ENCODE measurements around the gene MGMT. TPM values are rescaled to one million over a fixed set of nuclear protein-coding genes. Genes with fewer than 3 reads are reported as not detected.

The MGMT gene
- total RNA-seq, 5 donors from 2014 or later (not counting 1 experiment from before 2014, with no cell fraction given), result 16.6 to 24.6 (median 21.1) TPM

- ChIA-PET CTCF (no interaction called here), POLR2A (no interaction called here)
- DNase-seq, result no peak
- H3K9me3 Mint-ChIP-seq, result peaks cover 3 to 10% (median 8%) of the 10 kb centered on the region in 3 donors
- H3K27ac ChIP-seq (ENCODE audit: low read length), result no peak overlapping the region
- H3K27me3 Mint-ChIP-seq, result no peaks in the 10 kb centered on the region
- no peak for ATAC-seq (replicated peaks in 1 of 4)
- WGBS (ENCODE audit: insufficient coverage), result 95% methylated on average over 17 of the region's 17 CpGs
- no peak overlapping the region for H3K27ac Mint-ChIP-seq
- no peaks in the 10 kb centered on the region for H3K9me3 ChIP-seq
- H3K36me3 ChIP-seq (ENCODE audit: control insufficient read depth in 2 of 2, extremely low read depth in 1 of 2, insufficient read depth in 1 of 2, low read length in 1 of 2), result no peaks in the 10 kb centered on the region
- peaks cover 46% of the 10 kb centered on the region for H3K36me3 Mint-ChIP-seq
- peaks cover 3 to 8% (median 4%) of the 10 kb centered on the region in 3 donors for H3K4me1 Mint-ChIP-seq
- H3K4me3 ChIP-seq (ENCODE audit: control insufficient read depth in 1 of 2, extremely low read depth in 1 of 2, low read length in 1 of 2), result no peak overlapping the region
- H3K27me3 ChIP-seq (replicated peaks in 1 of 2; ENCODE audit: control insufficient read depth in 2 of 2, extremely low read depth in 1 of 2, insufficient read depth in 2 of 2, low read length in 1 of 2), result no peaks in the 10 kb centered on the region
- no peaks in the 10 kb centered on the region for H3K4me1 ChIP-seq (ENCODE audit: control insufficient read depth in 1 of 2, extremely low read depth in 1 of 2, insufficient read depth in 2 of 2, low read length in 2 of 2)
- H3K4me3 Mint-ChIP-seq, result no peak overlapping the region
Observed at GRCh38 chr10:129675027-129675769, 208.2 kb downstream of the MGMT start.

DNA sequence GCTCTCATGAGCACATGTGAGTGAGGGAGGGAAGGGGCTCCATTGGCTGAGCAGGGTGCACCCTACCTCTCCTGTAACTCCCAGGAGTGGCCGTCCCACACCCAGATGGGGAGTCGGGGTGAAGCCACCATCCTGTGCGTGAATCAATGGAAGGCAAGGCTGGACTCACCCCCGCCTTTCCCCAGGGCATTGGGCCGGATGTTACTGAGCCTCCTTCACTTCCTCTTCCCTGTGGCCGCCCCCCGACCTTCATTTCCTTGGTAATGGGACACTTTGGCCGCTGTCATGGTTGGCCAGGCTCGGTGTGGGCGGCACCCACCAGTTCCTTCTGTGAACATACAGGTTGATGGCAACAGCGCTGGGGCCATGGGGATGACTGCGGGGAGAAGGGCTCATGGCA lies 209.0 kb downstream of the MGMT start:
- ChIA-PET POLR2A (no interaction called here), CTCF (no interaction called here)
- Mint-ChIP-seq H3K36me3 (peaks cover 50% of the 10 kb centered on the region), H3K27me3 (no peaks in the 10 kb centered on the region), H3K27ac (no peak overlapping the region), H3K9me3 (peaks cover 2 to 10% (median 8%) of the 10 kb centered on the region in 3 donors), H3K4me3 (no peak overlapping the region), H3K4me1 (peaks cover 3 to 10% (median 4%) of the 10 kb centered on the region in 3 donors)
- DNase-seq (no peak), ATAC-seq (replicated peaks in 1 of 4) (no peak)
- WGBS (ENCODE audit: insufficient coverage), result 87% methylated on average over 10 of the region's 12 CpGs
- Histone ChIP-seq H3K4me3 (ENCODE audit: control insufficient read depth in 1 of 2, extremely low read depth in 1 of 2, low read length in 1 of 2) (no peak overlapping the region), H3K27me3 (replicated peaks in 1 of 2; ENCODE audit: control insufficient read depth in 2 of 2, extremely low read depth in 1 of 2, insufficient read depth in 2 of 2, low read length in 1 of 2) (no peaks in the 10 kb centered on the region), H3K4me1 (ENCODE audit: control insufficient read depth in 1 of 2, extremely low read depth in 1 of 2, insufficient read depth in 2 of 2, low read length in 2 of 2) (no peaks in the 10 kb centered on the region), H3K36me3 (ENCODE audit: control insufficient read depth in 2 of 2, extremely low read depth in 1 of 2, insufficient read depth in 1 of 2, low read length in 1 of 2) (no peaks in the 10 kb centered on the region), H3K27ac (ENCODE audit: low read length) (no peak overlapping the region), H3K9me3 (no peaks in the 10 kb centered on the region)

DNA sequence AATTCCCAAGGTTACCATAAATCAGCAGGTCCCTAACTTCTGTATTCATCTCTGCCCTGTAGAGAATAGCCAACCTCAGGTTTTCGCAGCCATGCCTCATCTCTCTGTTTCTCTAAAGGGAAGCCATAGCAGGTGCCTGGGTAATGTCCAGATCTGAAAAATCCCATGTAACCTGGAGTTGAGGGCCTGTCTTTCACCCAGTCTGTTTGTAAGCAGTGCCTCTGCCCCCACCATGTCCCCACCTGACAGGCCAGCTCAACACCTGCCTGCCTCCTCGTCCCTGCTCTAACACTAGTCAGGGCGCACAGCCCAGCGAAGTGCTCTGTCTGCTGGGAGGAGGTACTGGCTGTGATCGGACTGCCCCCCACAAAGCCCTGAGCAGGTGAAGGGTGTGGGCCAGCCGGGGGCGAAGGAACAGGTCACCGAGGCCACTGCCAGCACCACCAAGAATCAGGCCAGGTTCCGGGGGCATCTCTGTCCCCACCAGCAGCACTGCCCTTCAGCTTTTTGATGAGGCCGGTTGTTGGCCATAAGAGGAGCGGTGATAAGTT lies 210.4 kb downstream of the MGMT start:
- Histone ChIP-seq H3K9me3 (no peaks in the 10 kb centered on the region), H3K4me3 (ENCODE audit: control insufficient read depth in 1 of 2, extremely low read depth in 1 of 2, low read length in 1 of 2) (no peak overlapping the region), H3K36me3 (ENCODE audit: control insufficient read depth in 2 of 2, extremely low read depth in 1 of 2, insufficient read depth in 1 of 2, low read length in 1 of 2) (no peaks in the 10 kb centered on the region), H3K27me3 (replicated peaks in 1 of 2; ENCODE audit: control insufficient read depth in 2 of 2, extremely low read depth in 1 of 2, insufficient read depth in 2 of 2, low read length in 1 of 2) (no peaks in the 10 kb centered on the region), H3K4me1 (ENCODE audit: control insufficient read depth in 1 of 2, extremely low read depth in 1 of 2, insufficient read depth in 2 of 2, low read length in 2 of 2) (no peaks in the 10 kb centered on the region), H3K27ac (ENCODE audit: low read length) (no peak overlapping the region)
- H3K4me3 Mint-ChIP-seq, result no peak overlapping the region
- CTCF ChIA-PET, result no interaction called here
- peaks cover 0 to 8% (median 4%) of the 10 kb centered on the region in 3 donors for H3K9me3 Mint-ChIP-seq
- WGBS (ENCODE audit: insufficient coverage), result 100% methylated on average over 1 of the region's 11 CpGs
- H3K27me3 Mint-ChIP-seq, result no peaks in the 10 kb centered on the region
- POLR2A ChIA-PET, result no interaction called here
- peaks cover 44% of the 10 kb centered on the region for H3K36me3 Mint-ChIP-seq
- DNase-seq, result no peak
- ATAC-seq (replicated peaks in 1 of 4), result no peak
- H3K27ac Mint-ChIP-seq, result no peak overlapping the region
- H3K4me1 Mint-ChIP-seq, result peaks cover 2 to 13% (median 3%) of the 10 kb centered on the region in 3 donors

DNA sequence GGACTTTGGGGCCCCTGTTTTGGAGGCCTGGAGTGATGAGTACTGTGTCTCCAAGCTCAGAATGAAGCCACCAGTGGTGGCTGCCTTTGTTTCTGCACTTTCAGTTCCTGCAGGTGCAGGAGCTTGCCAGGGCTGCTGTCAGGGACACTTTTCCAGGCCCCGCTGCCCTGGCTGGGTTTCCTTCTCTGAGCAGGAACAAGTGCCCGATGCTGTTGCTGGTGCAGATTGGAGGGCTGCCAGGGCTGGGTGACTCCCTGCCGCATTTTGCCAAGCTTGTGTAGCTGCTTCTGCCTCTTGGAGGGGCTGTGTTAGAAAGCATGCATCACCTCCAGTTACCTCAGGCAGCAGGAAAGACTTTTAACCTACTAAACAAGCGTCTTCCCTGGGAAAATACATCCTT lies 211.1 kb downstream of the MGMT start:
- DNase-seq (no peak), ATAC-seq (replicated peaks in 1 of 4) (no peak)
- no peak overlapping the region for H3K4me3 ChIP-seq (ENCODE audit: control insufficient read depth in 1 of 2, extremely low read depth in 1 of 2, low read length in 1 of 2)
- no peaks in the 10 kb centered on the region for H3K27me3 ChIP-seq (replicated peaks in 1 of 2; ENCODE audit: control insufficient read depth in 2 of 2, extremely low read depth in 1 of 2, insufficient read depth in 2 of 2, low read length in 1 of 2)
- Mint-ChIP-seq H3K4me1 (peaks cover 0 to 13% (median 2%) of the 10 kb centered on the region in 3 donors), H3K9me3 (peaks cover 0 to 8% (median 4%) of the 10 kb centered on the region in 3 donors), H3K4me3 (no peak overlapping the region), H3K27me3 (no peaks in the 10 kb centered on the region), H3K27ac (no peak overlapping the region), H3K36me3 (peaks cover 39% of the 10 kb centered on the region)
- H3K36me3 ChIP-seq (ENCODE audit: control insufficient read depth in 2 of 2, extremely low read depth in 1 of 2, insufficient read depth in 1 of 2, low read length in 1 of 2), result no peaks in the 10 kb centered on the region
- H3K4me1 ChIP-seq (ENCODE audit: control insufficient read depth in 1 of 2, extremely low read depth in 1 of 2, insufficient read depth in 2 of 2, low read length in 2 of 2), result no peaks in the 10 kb centered on the region
- no peak overlapping the region for H3K27ac ChIP-seq (ENCODE audit: low read length)
- CTCF ChIA-PET, result no interaction called here
- POLR2A ChIA-PET, result no interaction called here
- 80% methylated on average over 2 of the region's 4 CpGs for WGBS (ENCODE audit: insufficient coverage)
- no peaks in the 10 kb centered on the region for H3K9me3 ChIP-seq

DNA sequence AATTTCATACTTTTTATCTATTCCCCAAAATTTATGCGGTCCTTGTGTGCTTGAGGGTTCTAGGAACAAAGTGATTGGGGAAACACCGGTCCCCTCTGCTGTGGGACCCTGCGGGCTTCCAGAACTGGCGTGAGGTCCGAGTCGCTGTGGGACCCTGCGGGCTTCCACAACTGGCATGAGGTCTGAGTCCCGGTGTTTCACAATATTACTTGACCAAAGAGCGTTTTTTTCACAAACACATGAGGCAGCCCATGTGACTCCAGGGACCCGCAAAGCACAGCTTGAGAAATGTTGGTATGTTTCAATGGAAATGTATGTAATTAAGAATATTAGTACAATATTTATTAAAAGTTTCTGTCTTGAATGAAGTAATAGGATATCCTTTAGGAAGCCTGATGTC lies 212.2 kb downstream of the MGMT start:
- Histone ChIP-seq H3K9me3 (no peaks in the 10 kb centered on the region), H3K36me3 (ENCODE audit: control insufficient read depth in 2 of 2, extremely low read depth in 1 of 2, insufficient read depth in 1 of 2, low read length in 1 of 2) (no peaks in the 10 kb centered on the region), H3K4me3 (ENCODE audit: control insufficient read depth in 1 of 2, extremely low read depth in 1 of 2, low read length in 1 of 2) (no peak overlapping the region), H3K4me1 (ENCODE audit: control insufficient read depth in 1 of 2, extremely low read depth in 1 of 2, insufficient read depth in 2 of 2, low read length in 2 of 2) (no peaks in the 10 kb centered on the region), H3K27me3 (replicated peaks in 1 of 2; ENCODE audit: control insufficient read depth in 2 of 2, extremely low read depth in 1 of 2, insufficient read depth in 2 of 2, low read length in 1 of 2) (no peaks in the 10 kb centered on the region), H3K27ac (ENCODE audit: low read length) (no peak overlapping the region)
- no peak for DNase-seq
- no peak for ATAC-seq (replicated peaks in 1 of 4)
- H3K4me1 Mint-ChIP-seq, result peaks cover 0 to 13% (median 0%) of the 10 kb centered on the region in 3 donors
- H3K36me3 Mint-ChIP-seq, result peaks cover 40% of the 10 kb centered on the region
- H3K4me3 Mint-ChIP-seq, result no peak overlapping the region
- no peaks in the 10 kb centered on the region for H3K27me3 Mint-ChIP-seq
- 100% methylated on average over 2 of the region's 10 CpGs for WGBS (ENCODE audit: insufficient coverage)
- no peak overlapping the region for H3K27ac Mint-ChIP-seq
- CTCF ChIA-PET, result no interaction called here
- peaks cover 0 to 8% (median 4%) of the 10 kb centered on the region in 3 donors for H3K9me3 Mint-ChIP-seq
- POLR2A ChIA-PET, result no interaction called here

- 95% methylated on average over 29 of the region's 32 CpGs for WGBS (ENCODE audit: insufficient coverage)
- Histone ChIP-seq H3K27ac (ENCODE audit: low read length) (no peak overlapping the region), H3K4me3 (ENCODE audit: control insufficient read depth in 1 of 2, extremely low read depth in 1 of 2, low read length in 1 of 2) (no peak overlapping the region), H3K27me3 (replicated peaks in 1 of 2; ENCODE audit: control insufficient read depth in 2 of 2, extremely low read depth in 1 of 2, insufficient read depth in 2 of 2, low read length in 1 of 2) (no peaks in the 10 kb centered on the region), H3K36me3 (ENCODE audit: control insufficient read depth in 2 of 2, extremely low read depth in 1 of 2, insufficient read depth in 1 of 2, low read length in 1 of 2) (no peaks in the 10 kb centered on the region), H3K4me1 (ENCODE audit: control insufficient read depth in 1 of 2, extremely low read depth in 1 of 2, insufficient read depth in 2 of 2, low read length in 2 of 2) (no peaks in the 10 kb centered on the region), H3K9me3 (no peaks in the 10 kb centered on the region)
- POLR2A ChIA-PET, result no interaction called here
- Mint-ChIP-seq H3K9me3 (no peaks in the 10 kb centered on the region), H3K36me3 (peaks cover 33% of the 10 kb centered on the region), H3K4me1 (peaks cover 0 to 5% (median 0%) of the 10 kb centered on the region in 3 donors), H3K4me3 (no peak overlapping the region), H3K27me3 (no peaks in the 10 kb centered on the region), H3K27ac (no peak overlapping the region)
- ATAC-seq (replicated peaks in 1 of 4) (no peak), DNase-seq (no peak)
- CTCF ChIA-PET, result no interaction called here
Observed at GRCh38 chr10:129680661-129681344, 213.8 kb downstream of the MGMT start.

Measured in T-cell (primary cell).